ENCODE data around the gene F2R. TPM values are rescaled to one million over a fixed set of nuclear protein-coding genes. Genes with fewer than 3 reads are reported as not detected.

Gene F2R
- total and polyA plus RNA-seq, 9 donors = 1.7 to 28.5 (median 4.9) TPM

- WGBS, 3 donors = 44 to 55% (median 45%) methylated on average over 2 of the region's 2 CpGs
- H3K27me3 ChIP-seq = no peaks in the 10 kb centered on the region
- no peaks in the 10 kb centered on the region for H3K36me3 ChIP-seq
- no peaks in the 10 kb centered on the region for H3K9me3 ChIP-seq
- DNase-seq = no peak
- intact Hi-C loops (cut with DNase I) = no loop called here
- no peak for TF ChIP-seq EP300 (IDR thresholded peaks at IDR 0.05)
- no peak for TF ChIP-seq CTCF (IDR thresholded peaks at IDR 0.05)
- no peak for TF ChIP-seq POLR2A (IDR thresholded peaks at IDR 0.05)
- no peak overlapping the region for H3K4me3 ChIP-seq
- no peaks in the 10 kb centered on the region for H3K4me1 ChIP-seq (ENCODE audit: insufficient read depth)
- H3K27ac ChIP-seq = no peak overlapping the region
Observed at GRCh38 chr5:76672242-76672641, 43.7 kb upstream of the F2R start.

- TF ChIP-seq POLR2A (IDR thresholded peaks at IDR 0.05) (no peak), EP300 (IDR thresholded peaks at IDR 0.05) (no peak), CTCF (IDR thresholded peaks at IDR 0.05) (no peak)
Observed at GRCh38 chr5:76673125-76673524, 42.8 kb upstream of the F2R start.

GRCh38 chr5:76674330-76675066, 41.4 kb upstream of the F2R start:
- no peak overlapping the region for H3K4me3 ChIP-seq
- 54 to 67% (median 64%) methylated on average over 8 of the region's 8 CpGs for WGBS, 3 donors
- no peak for DNase-seq

More at GRCh38 chr5:76673125-76673524, 42.8 kb upstream of the F2R start:
- H3K27ac ChIP-seq = no peak overlapping the region
- no peak for DNase-seq
- intact Hi-C loops (cut with DNase I) = no loop called here
- no peaks in the 10 kb centered on the region for H3K27me3 ChIP-seq
- H3K36me3 ChIP-seq = no peaks in the 10 kb centered on the region
- no peaks in the 10 kb centered on the region for H3K9me3 ChIP-seq
- H3K4me1 ChIP-seq (ENCODE audit: insufficient read depth) = no peaks in the 10 kb centered on the region
- H3K4me3 ChIP-seq = no peak overlapping the region

GRCh38 chr5:76675364-76675763, 40.6 kb upstream of the F2R start:
- TF ChIP-seq EP300 (IDR thresholded peaks at IDR 0.05) (no peak), POLR2A (IDR thresholded peaks at IDR 0.05) (no peak), CTCF (IDR thresholded peaks at IDR 0.05) (no peak)
- H3K27ac ChIP-seq = no peak overlapping the region
- WGBS, 3 donors = 92 to 97% (median 95%) methylated on average over 1 of the region's 1 CpG

More at GRCh38 chr5:76674330-76675066, 41.4 kb upstream of the F2R start:
- Histone ChIP-seq H3K36me3 (no peaks in the 10 kb centered on the region), H3K9me3 (no peaks in the 10 kb centered on the region), H3K4me1 (ENCODE audit: insufficient read depth) (no peaks in the 10 kb centered on the region), H3K27me3 (no peaks in the 10 kb centered on the region), H3K27ac (no peak overlapping the region)
- intact Hi-C loops (cut with DNase I) = no loop called here
- TF ChIP-seq CTCF (IDR thresholded peaks at IDR 0.05) = no peak
- TF ChIP-seq EP300 (IDR thresholded peaks at IDR 0.05) = no peak
- TF ChIP-seq POLR2A (IDR thresholded peaks at IDR 0.05) = no peak

More at GRCh38 chr5:76675364-76675763, 40.6 kb upstream of the F2R start:
- intact Hi-C loops (cut with DNase I) = no loop called here
- DNase-seq = no peak
- H3K9me3 ChIP-seq = no peaks in the 10 kb centered on the region
- H3K4me3 ChIP-seq = no peak overlapping the region
- no peaks in the 10 kb centered on the region for H3K36me3 ChIP-seq
- H3K27me3 ChIP-seq = no peaks in the 10 kb centered on the region
- no peaks in the 10 kb centered on the region for H3K4me1 ChIP-seq (ENCODE audit: insufficient read depth)
